Right ventricle myocardium inferior (tissue), 1 donor: ENCODE measurements around the gene GCN1. TPM values are rescaled to one million over a fixed set of nuclear protein-coding genes. Genes with fewer than 3 reads are reported as not detected.

ENCODE experiments used
- ATAC-seq: fragments of 200-7000 bp; cut with Tn5 transposase; one replicate; pipeline ENCODE4 v1.9.1; 2020; ENCODE audit warnings: mild to moderate bottlenecking, moderate library complexity
- DNase-seq: peaks from one replicate; pipeline ENCODE4 v3.0.0; 2021; ENCODE audit errors: missing footprints
- intact Hi-C: fragments of 100-400 bp; cut with DNase I; formaldehyde crosslinking; loops from one replicate; pipeline ENCODE4 v1.11.0; 2022
- microRNA-seq: library from miRNA; unstranded; fragments of <30 nt; microRNA quantifications from one replicate; pipeline ENCODE4 v1.2.0, GENCODE V29; 2020
- total RNA-seq: library from RNA; stranded (reverse); fragmentation: NEBNext Ultra II Directional; extraction: Animal tissue kit (Norgen Biotek cat#: 25700); gene quantifications from one replicate; pipeline ENCODE4 v1.2.1, GENCODE V29; 2021
- donor health status: DM: no; HTN: yes; CAD: no; lungs with severe emphysema.

Gene GCN1
- total RNA-seq, 1 donor from 2014 or later: 35.7 TPM

DNA sequence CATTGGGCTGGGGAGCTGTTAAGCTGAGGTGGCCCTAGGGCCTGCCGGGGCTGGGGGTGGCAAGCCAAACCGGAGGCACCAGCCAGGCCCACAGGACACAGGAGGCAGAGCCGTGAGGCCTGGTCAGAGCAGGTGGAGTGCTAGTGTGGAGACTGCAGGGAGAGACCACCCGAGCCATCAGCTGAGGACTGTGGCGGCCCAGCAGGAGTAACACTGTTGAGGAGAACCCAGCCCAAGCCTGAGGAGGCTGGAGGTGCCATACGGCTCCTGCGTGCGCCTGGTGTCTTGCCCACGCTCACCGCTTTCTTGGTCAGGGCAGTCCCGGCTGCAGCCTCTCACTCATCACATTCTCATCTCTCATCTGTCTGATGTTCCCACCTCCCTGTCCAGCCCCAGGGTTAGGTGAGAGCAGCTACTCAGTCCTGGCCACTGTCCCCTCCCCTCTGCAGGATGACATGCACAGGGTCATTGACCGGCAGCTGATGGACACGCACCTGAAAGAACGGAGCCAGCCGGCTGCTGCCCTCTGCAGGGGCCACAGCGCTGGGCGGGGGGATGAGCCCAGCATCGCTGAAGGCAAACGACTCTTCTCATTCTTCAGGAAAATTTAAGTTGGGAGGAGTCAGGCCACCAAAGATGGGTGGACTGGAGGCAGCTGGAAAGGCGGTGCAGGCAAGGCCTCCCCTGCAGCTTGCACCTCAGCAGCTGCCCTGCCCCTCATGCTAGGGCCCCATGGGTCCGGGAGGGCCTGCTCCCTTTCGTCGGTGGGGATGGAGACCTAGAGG lies 101.8 kb downstream of the GCN1 start:
- intact Hi-C loops: no loop called here
- ATAC-seq: no peak
- DNase-seq: peak; percentile 49

DNA sequence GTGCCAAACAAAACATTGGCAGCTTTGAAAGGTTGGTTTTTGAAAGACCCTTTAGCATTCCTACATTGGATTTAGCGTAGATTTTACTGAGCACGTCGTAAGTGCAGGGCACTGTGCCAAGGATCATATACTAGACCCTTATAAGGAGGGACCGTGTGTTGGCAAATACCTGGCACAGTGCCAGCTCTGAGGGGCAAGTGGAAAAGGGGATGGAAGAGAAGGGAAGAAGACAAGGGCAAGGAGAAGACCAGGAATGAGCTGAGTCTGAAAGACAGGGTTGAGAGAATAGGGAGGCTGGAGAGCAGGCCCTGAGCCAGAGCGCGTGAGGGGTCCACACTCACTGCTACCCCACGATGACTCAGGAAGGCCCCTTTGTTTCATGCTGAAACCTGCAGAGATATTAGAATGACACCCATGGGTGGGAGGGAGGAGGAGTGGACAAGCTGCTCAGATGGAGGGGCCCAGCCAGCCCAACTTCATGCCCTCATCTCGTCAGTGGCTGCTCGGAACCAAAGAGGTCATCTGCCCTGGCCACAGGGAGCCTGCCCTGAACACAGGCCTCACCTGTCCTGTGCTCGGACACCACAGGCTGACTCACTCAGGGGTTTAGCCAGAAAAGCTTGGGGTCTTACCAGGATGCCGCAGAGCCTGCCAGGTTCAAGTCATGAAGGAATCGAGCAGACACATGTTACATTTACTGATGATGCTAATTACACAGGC lies 103.0 kb downstream of the GCN1 start:
- intact Hi-C loops: no loop called here
- no peak for ATAC-seq
- DNase-seq: peak; percentile 17

DNA sequence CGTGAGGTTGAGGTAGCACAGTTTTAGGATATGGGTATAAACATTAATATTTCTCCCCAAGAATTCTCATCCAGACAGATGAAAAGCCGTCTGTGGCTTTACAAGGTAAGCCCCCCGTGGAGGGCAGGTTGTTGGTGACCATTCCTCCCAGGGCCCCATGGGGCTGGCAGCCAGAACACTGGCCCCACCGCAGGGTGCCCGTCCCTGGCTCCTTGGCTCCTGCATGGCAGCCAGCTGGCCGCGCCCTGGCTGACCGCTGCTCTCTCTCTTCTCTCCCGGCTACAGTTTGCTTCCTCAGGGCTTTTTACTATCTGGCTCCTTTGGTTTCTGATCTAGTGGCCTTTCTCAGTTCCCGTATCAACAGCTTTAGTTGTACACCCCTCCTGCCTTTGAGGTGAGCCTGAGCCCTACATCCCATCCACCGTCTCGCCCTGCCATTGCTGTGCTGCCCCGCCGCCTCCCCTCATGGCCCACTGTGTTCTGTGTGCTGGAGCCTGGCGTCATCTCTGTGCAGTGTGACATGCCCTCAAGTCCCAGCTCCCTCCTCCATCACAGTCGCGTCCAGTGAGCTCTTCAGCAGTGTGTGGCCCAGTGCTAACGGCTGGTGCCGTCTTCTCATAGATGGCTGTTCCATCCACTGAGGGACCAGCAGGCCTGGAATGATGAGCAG lies 103.8 kb downstream of the GCN1 start:
- intact Hi-C loops: no loop called here
- DNase-seq: peak; percentile 64
- no peak for ATAC-seq

DNA sequence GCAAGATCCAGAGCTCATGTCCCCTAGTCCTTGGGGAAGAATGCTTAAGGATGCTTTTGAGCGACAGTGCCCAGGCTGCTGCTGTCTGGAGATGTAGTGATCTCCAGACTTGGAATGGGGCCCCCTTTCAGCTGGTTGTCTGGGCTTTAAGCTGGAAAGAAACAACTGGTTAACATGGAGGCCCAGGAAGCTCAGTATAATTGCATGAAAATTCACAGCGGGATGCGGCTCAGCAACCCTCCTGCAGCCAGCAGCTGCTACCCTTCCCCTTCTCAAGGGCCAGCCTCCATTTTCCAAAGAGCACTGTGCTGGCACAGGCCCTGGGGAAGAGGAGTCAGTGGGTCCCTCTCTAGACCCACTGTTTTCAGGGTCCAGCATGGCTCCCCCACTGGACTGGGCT lies 104.3 kb downstream of the GCN1 start:
- ATAC-seq: no peak
- peak; percentile 3 for DNase-seq
- intact Hi-C loops: no loop called here

DNA sequence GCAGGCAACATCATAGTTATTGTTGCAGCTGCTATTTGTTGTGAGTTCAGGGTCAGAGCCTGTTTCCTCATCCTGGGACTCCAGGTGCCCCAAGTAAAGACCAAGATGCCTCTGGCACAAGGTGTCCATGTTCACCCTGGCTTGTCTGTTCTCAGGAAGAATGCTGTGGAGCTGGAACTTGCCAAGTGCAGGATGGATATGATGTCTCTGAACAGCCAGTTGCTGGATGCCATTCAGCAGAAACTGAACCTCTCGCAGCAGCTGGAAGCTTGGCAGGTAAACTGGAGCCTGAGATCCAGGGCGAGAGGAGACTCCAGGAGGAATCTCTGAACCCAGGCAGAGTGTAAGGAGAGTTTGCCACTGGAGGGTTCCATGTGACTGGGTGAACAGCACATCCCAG lies 104.7 kb downstream of the GCN1 start:
- no peak for DNase-seq
- no peak for ATAC-seq
- intact Hi-C loops: no loop called here

DNA sequence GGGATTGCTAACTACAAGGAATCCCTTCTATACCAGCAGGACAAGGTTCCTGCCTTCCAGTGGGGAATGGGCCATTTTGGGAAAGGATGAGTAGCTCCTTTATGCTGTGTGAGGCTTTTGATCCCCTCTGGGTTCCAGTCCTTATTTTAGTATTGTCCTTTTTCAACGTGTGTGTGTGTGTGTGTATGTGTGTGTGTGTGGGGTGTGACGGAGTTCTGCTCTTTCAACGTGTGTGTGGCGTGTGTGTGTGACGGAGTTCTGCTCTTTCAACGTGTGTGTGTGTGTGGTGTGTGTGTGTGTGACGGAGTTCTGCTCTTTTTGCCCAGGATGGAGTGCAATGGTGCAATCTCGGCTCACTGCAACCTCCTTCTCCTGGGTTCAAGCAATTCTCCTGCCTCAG lies 105.4 kb downstream of the GCN1 start:
- ATAC-seq (no peak), DNase-seq (no peak)
- intact Hi-C loops: no loop called here

DNA sequence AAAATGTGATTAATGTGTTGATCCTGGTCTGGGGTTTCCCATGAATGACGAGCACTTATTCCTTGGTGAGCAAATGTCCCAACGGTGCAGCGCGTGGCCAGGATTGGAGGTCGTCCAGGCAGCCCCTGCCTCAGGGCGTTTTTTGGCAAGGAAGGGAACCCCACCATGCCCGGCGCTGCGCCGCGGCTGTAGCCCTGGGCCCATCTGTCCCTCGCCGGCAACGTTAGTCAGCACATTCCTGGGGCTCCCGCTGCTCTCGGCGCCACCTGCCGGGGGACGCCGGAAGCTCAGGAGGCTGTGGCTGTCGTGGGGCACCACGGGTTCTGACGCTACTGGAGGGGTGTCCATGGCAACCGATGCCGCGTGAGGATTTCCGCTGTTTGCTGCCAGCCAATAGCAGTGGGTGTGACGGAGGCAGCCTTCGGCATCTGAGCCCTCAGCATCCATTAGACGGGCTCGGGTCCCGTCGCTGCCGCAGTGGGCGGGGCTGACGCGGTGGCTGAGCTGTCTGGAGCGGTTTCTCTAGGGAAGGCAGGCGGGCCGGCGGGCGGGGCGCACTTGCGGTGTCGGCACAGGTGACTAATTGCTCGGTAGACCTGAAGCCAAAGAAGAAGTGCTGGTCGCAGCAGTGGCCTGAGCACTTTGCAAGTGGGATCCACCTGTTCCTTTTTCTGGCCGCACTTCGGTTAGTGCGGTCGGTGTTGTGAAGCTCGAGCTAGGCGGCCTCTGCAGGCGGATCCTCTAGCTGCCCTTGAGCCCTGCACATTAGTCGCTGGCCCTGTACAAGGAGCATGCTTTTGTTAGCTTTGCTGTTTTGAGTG lies 107.5 kb downstream of the GCN1 start:
- ATAC-seq (peak; percentile 98), DNase-seq (peak; percentile 99)
- intact Hi-C loops: no loop called here

DNA sequence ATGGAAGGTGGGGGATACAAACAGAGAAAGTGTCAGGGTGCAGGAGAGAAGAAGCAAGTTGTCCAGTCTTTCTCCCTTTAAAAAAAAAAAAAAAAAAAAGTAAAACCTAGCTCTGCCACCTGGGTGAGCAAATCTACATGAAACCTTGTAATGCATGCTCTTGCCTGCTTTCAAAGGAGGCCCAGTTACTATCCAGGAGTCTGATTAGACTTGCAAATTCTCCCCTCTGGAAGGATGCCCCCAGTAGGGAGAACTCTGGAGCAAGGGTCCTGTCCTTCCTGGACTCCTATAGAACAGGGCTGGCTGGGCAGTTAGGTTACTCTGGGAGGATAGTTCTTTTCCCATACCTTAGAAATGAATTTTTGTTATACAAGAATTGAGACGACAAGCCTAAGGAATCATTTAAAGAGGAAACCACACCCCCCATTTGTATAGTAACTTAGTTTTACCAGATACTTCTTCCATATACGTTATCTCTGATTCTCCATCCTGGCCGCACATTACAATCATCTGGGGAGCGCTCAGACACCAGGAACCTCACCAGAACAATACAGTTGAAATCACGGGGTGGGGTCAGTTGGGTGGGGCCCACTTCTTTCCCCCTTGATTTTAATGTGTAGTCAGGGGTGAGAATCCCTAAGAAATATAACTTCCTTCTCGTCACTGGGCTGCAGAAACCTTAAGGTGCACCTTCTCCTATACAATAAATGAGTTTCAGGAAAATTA lies 108.4 kb downstream of the GCN1 start:
- no peak for ATAC-seq
- intact Hi-C loops: no loop called here
- DNase-seq: no peak

DNA sequence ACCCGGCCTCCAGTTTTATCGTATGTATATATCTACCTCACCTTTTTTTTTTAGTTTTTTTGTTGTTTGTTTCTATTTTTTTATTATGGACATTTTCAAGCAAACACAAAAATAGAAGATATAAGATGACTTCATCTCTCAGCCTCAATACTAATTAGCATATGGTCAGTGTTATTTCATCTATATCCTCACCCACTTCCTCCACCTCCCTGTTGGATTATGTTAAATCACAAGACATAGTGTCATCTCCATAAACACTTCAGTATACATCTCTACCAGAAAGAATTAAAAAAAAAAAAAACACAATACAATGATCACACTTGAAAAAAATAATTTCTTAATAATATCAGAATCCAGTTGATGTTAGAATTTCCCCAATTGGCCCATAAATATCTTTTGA lies 112.9 kb downstream of the GCN1 start:
- intact Hi-C loops: no loop called here
- DNase-seq: no peak
- no peak for ATAC-seq

DNA sequence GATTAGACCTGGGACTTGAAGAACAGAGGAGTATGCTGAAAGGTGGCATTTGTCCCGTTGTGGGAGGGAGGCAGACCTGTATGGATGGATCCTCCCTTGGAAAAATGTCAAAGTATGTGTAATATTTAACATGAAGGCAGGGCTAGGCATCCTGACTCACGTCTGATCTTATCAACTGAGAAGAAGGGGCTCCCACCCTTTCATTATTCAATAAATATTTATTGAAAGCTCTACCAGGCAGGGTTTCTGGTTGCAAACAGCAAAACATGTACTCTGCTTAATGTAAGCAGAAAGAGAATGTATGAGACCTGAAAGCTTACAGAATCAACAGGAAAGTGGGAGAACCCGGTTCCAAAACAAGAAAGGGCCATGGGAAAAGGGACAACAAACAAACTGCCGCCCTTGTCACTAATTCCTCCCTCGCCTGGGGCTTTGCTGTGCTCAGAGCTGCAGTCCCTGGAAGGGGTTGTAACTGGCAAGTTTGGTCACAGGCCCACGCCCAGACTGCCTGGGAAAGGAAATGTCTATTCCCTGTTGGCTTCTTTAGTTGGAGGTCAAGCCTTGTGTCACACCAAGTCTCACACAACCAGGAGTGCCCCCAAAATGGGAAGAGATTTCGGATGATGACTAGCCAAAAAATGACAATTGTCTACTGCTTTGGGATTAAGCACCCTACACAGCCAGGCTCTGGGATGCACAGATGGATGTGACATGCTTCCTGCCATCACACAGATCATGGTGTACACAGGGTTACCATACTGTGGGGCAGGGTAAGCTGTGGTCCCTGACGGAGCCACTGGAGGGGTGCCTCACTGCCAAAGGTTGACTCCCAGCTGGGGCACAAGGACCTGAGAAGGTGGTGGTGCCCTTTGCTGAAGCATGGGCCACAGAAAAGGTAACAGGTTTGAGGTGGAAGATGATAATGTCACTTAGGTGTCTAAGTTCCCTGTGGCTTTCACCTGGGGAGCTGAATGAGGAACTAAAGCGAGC lies 114.8 kb downstream of the GCN1 start:
- DNase-seq: no peak
- intact Hi-C loops: loop anchor here (10.0 kb wide), 1 partner anchor 95 kb away; the partner anchor contains the start of gene BICDL1
- no peak for ATAC-seq

DNA sequence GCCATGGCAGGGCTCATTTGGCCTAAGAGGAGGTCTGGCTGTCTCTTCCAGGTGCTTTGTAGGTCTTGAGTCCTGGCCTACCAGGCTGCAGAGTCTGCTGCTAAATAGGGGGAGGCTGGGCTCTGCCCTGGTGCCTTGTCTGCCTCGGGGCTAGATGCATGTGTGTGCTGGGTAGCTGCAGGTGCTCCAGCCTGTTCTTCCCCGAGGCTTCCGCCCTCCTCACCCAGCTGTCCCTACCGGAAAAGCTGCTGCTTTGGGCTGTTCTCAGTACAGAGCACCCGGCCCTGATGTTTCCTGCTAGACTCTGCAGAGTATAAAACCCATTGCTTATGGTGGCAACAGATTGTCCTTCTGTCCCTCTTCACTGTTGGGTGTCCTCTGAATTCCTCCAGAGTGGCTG lies 115.6 kb downstream of the GCN1 start:
- intact Hi-C loops: loop anchor here (10.0 kb wide), 1 partner anchor 94 kb away; the partner anchor contains the start of gene BICDL1
- DNase-seq (no peak), ATAC-seq (no peak)

DNA sequence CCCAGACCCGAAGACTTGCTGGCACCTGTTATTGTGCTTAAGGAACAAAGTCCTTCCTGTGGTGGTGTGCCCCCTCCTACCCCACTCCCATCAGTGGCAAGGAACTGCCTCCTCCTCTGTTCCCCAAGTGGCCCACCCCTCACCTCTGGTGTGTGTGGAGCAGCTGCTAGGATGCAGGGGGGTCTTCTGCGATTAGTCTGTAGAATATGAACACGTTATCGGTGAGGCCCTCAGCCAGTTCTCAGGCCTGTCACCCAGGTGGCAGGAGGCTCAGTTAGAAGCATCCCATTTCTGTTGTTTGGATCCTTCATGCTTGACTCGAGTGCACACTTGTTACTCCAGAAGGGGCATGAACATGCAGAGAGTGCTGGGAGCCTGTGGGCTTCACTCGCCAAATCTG lies 117.3 kb downstream of the GCN1 start:
- no peak for ATAC-seq
- intact Hi-C loops: loop anchor here (10.0 kb wide), 1 partner anchor 92 kb away; the partner anchor contains the start of gene BICDL1
- DNase-seq: no peak

Small RNA genes lying within 50 kb of the gene (microRNA-seq; reads per million reads assigned to microRNA genes)
- not detected for gene MIR4498

Other genes starting within 250 kb of the GCN1 start
- 0.87 TPM for gene BICDL1, start 205.5 kb downstream of the GCN1 start, total RNA-seq
- 25.6 TPM for gene RAB35, start 78.0 kb downstream of the GCN1 start, total RNA-seq
- 892 TPM for gene RPLP0, start 6.4 kb upstream of the GCN1 start, total RNA-seq
- 63.7 TPM for gene PXN, start 71.0 kb upstream of the GCN1 start, total RNA-seq
- gene RNU4-2, start 97.2 kb upstream of the GCN1 start, total RNA-seq: 12,991 TPM
- 1,499 TPM for gene RNU4-1, start 98.5 kb upstream of the GCN1 start, total RNA-seq
- 9.0 TPM for gene SIRT4, start 107.6 kb upstream of the GCN1 start, total RNA-seq
- gene PLA2G1B, start 133.1 kb upstream of the GCN1 start, total RNA-seq: not detected
- 6.4 TPM for gene MSI1, start 174.4 kb upstream of the GCN1 start, total RNA-seq
- gene COX6A1, start 243.4 kb upstream of the GCN1 start, total RNA-seq: 135 TPM